GM23338 (cell line): Measurements from ENCODE around the gene LYSMD3. TPM values are rescaled to one million over a fixed set of nuclear protein-coding genes. Genes with fewer than 3 reads are reported as not detected.

ENCODE experiments used
- ATAC-seq: fragments of 200-7000 bp; cut with Tn5 transposase; 3 replicates; pipeline ENCODE4 v1.9.1; 2020
- DNase-seq: peaks from one replicate; pipeline ENCODE4 v3.0.0-alpha.2; 2015; ENCODE audit warnings: low spot score
- H2AFZ ChIP-seq: fragments of 200-600 bp; sonication (generic); 2 replicates; pipeline ENCODE4 v1.8.0; 2016; ENCODE audit warnings: antibody characterized with exemption, mild to moderate bottlenecking, moderate library complexity
- H3F3A ChIP-seq: fragments of 200-600 bp; sonication (generic); replicated peaks from 2 replicates; pipeline ENCODE4 v1.8.0; 2017; ENCODE audit warnings: antibody characterized with exemption, mixed run types, low read depth
- H3K27ac ChIP-seq: fragments of 200-600 bp; sonication (generic); 2 replicates; pipeline ENCODE4 v1.6.1; 2016; ENCODE audit warnings: low read depth
- H3K27me3 ChIP-seq: fragments of 200-600 bp; sonication (generic); 2 replicates; pipeline ENCODE4 v1.8.0; 2016; ENCODE audit warnings: mild to moderate bottlenecking, mixed run types, moderate library complexity; ENCODE audit not compliant: insufficient read depth
- H3K36me3 ChIP-seq: fragments of 200-600 bp; sonication (generic); 2 replicates; pipeline ENCODE4 v1.8.0; 2016; ENCODE audit warnings: mild to moderate bottlenecking; ENCODE audit not compliant: insufficient read depth
- H3K4me1 ChIP-seq: fragments of 200-600 bp; sonication (generic); 2 replicates; pipeline ENCODE4 v1.8.0; 2016; ENCODE audit warnings: mild to moderate bottlenecking, moderate library complexity; ENCODE audit not compliant: insufficient read depth
- H3K4me2 ChIP-seq: fragments of 200-600 bp; sonication (generic); 2 replicates; pipeline ENCODE4 v1.7.1; 2017; ENCODE audit warnings: mixed run types
- H3K4me3 ChIP-seq: fragments of 200-600 bp; sonication (generic); 2 replicates; pipeline ENCODE4 v1.6.1; 2016; ENCODE audit warnings: mixed run types
- H3K79me2 ChIP-seq: fragments of 200-600 bp; sonication (generic); replicated peaks from 2 replicates; pipeline ENCODE4 v1.8.0; 2017; ENCODE audit warnings: mild to moderate bottlenecking; ENCODE audit not compliant: insufficient read depth
- H3K9me2 ChIP-seq: fragments of 200-600 bp; sonication (generic); 2 replicates; pipeline ENCODE4 v1.8.0; 2017; ENCODE audit not compliant: insufficient read depth
- H4K20me1 ChIP-seq: fragments of 200-600 bp; sonication (generic); replicated peaks from 2 replicates; pipeline ENCODE4 v1.8.0; 2017; ENCODE audit warnings: mild to moderate bottlenecking; ENCODE audit not compliant: insufficient read depth
- H3K27ac Mint-ChIP-seq: 2 replicates; pipeline ENCODE4 v1.8.0; 2020; ENCODE audit warnings: inconsistent platforms, mild to moderate bottlenecking, moderate library complexity, mixed read lengths
- H3K27me3 Mint-ChIP-seq: 3 replicates; pipeline ENCODE4 v1.8.0; 2022; ENCODE audit warnings: low read depth, mild to moderate bottlenecking, moderate library complexity, mixed read lengths, inconsistent platforms; ENCODE audit not compliant: insufficient read depth, poor library complexity
- H3K36me3 Mint-ChIP-seq: 3 replicates; pipeline ENCODE4 v1.8.0; 2021; ENCODE audit warnings: low read depth, mild to moderate bottlenecking, inconsistent platforms, moderate library complexity, mixed read lengths
- H3K4me1 Mint-ChIP-seq: 3 replicates; pipeline ENCODE4 v1.8.0; 2020; ENCODE audit warnings: mild to moderate bottlenecking, inconsistent platforms, mixed read lengths
- H3K4me3 Mint-ChIP-seq: 3 replicates; pipeline ENCODE4 v1.8.0; 2021; ENCODE audit warnings: moderate library complexity, mild to moderate bottlenecking, inconsistent platforms, mixed read lengths
- H3K9me3 Mint-ChIP-seq: 3 replicates; pipeline ENCODE4 v1.8.0; 2020; ENCODE audit warnings: moderate library complexity, mild to moderate bottlenecking, inconsistent platforms, mixed read lengths
- CTCF ChIP-seq, 2 experiments: fragments of 200-600 bp in 1 of 2; sonication (generic) in 1 of 2; conservative IDR thresholded peaks; 2 replicates each; pipeline versions ENCODE4 v1.5.1 to v1.6.1; 2016 to 2017; ENCODE audit warnings: antibody characterized with exemption in 2 of 2, low read depth in 2 of 2, mild to moderate bottlenecking in 2 of 2, moderate library complexity in 1 of 2
- ETS1 ChIP-seq: IDR thresholded peaks from 2 replicates; pipeline ENCODE4 v1.6.1; 2016; ENCODE audit warnings: antibody characterized with exemption
- EZH2 ChIP-seq: fragments of 200-600 bp; sonication (generic); IDR thresholded peaks from one replicate; pipeline ENCODE4 v1.8.0; 2017; ENCODE audit warnings: antibody characterized with exemption, mild to moderate bottlenecking, low read depth; ENCODE audit not compliant: unreplicated experiment
- EZH2phosphoT487 ChIP-seq: fragments of 200-600 bp; sonication (generic); IDR thresholded peaks from one replicate; pipeline ENCODE4 v1.8.1; 2018; ENCODE audit warnings: antibody characterized with exemption; ENCODE audit not compliant: unreplicated experiment
- JUNB ChIP-seq: IDR thresholded peaks from one replicate; pipeline ENCODE4 v1.6.1; 2016; ENCODE audit warnings: antibody characterized with exemption; ENCODE audit not compliant: unreplicated experiment
- NANOG ChIP-seq: IDR thresholded peaks from 2 replicates; pipeline ENCODE4 v1.6.1; 2016; ENCODE audit warnings: antibody characterized with exemption, borderline replicate concordance
- POLR2AphosphoS5 ChIP-seq: IDR thresholded peaks from 2 replicates; pipeline ENCODE4 v1.6.1; 2016; ENCODE audit warnings: antibody characterized with exemption, low read depth
- STAT1 ChIP-seq: IDR thresholded peaks from one replicate; pipeline ENCODE4 v1.6.1; 2016; ENCODE audit warnings: antibody characterized with exemption; ENCODE audit not compliant: unreplicated experiment
- ZNF331 ChIP-seq: fragments of 250-450 bp; sonication (Bioruptor Pico); IDR thresholded peaks from 2 replicates; pipeline ENCODE4 v1.5.0; 2020; ENCODE audit warnings: low read depth, mild to moderate bottlenecking, moderate library complexity
- polyA plus RNA-seq: library from polyadenylated mRNA; unstranded; fragments of >200 nt; fragmentation: Nextera tagmentation; extraction: Ambion mirVana; gene quantifications from 2 replicates; pipeline ENCODE4 v1.2.1, GENCODE V29; 2016
- total RNA-seq: library from RNA; depleted of rRNA; stranded (reverse); fragments of >200 nt; shearing (Covaris generic); gene quantifications from 2 replicates; pipeline ENCODE4 v1.2.3, GENCODE V29; 2014

Gene LYSMD3
- total and polyA plus RNA-seq, 2 experiments from 2014 or later: 10.7 to 19.6 TPM

DNA sequence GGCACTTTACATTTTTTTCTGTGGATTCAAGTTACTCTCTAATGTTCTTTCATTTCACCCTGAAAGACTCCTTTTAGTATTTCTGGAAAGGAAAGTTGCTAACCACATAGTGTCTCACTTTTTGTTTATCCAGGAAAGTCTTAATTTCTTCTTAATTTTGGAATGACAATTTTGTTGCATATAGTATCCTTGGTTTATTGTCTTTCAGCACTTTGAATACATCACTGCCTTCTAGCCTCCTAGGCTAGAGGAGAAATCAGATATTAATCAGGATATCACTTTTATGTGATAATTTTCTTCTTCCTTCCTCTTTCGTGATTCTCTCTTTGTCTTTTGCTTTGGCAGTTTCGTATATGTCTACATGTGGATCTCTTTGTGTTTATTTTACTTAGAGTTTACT is 40.6 kb upstream of the LYSMD3 start:
- no peak for ATAC-seq
- no peaks in the 10 kb centered on the region for H3F3A ChIP-seq
- H4K20me1 ChIP-seq: peaks cover 43% of the 10 kb centered on the region
- H3K4me1 ChIP-seq: peaks cover 64% of the 10 kb centered on the region
- H3K4me2 ChIP-seq: 0 out of 2 replicates have a peak overlapping the region, but pooled peaks have one; percentile 17
- peaks cover 100% of the 10 kb centered on the region for H3K79me2 ChIP-seq
- TF ChIP-seq ZNF331 (CRISPR knock-in tag) (no peak), CTCF (conservative IDR thresholded peaks at IDR 0.05; ENCODE audit: low read depth in 2 of 2) (no peak), EZH2 (no peak), ETS1 (no peak), NANOG (no peak), STAT1 (no peak), EZH2phosphoT487 (no peak)
- H2AFZ ChIP-seq: no peak overlapping the region
- peaks cover 40% of the 10 kb centered on the region for H3K4me1 Mint-ChIP-seq
- peaks cover 1% of the 10 kb centered on the region for H3K27me3 Mint-ChIP-seq
- no peaks in the 10 kb centered on the region for H3K36me3 ChIP-seq
- H3K27ac Mint-ChIP-seq: no peak overlapping the region; the same call in 1 of the 2 replicates
- no peaks in the 10 kb centered on the region for H3K27me3 ChIP-seq
- peaks cover 47% of the 10 kb centered on the region for H3K36me3 Mint-ChIP-seq
- H3K4me3 ChIP-seq: no peak overlapping the region
- no peak for DNase-seq
- no peak overlapping the region for H3K4me3 Mint-ChIP-seq
- no peaks in the 10 kb centered on the region for H3K9me2 ChIP-seq
- H3K27ac ChIP-seq: no peak overlapping the region
- H3K9me3 Mint-ChIP-seq: peaks cover 43% of the 10 kb centered on the region

DNA sequence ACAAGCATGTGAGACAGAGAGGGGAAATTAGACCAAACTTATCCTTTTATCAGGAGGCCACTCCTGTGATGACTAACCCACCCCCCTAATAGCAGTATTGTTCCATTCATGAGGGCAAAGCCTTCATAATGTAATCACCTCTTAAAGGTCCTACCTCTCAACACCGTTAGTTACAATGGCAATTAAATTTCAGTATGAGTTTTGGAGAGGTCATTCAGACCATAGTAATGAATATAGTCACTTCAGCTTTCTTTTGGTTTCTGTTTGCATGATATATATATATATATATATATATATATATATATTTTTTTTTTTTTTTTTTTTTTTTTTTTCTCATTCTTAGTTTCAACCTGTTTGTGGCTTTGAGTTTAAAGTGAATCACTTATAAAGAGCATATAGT is 39.7 kb upstream of the LYSMD3 start:
- Histone ChIP-seq H3K9me2 (no peaks in the 10 kb centered on the region), H3K79me2 (peaks cover 97% of the 10 kb centered on the region), H3F3A (no peaks in the 10 kb centered on the region), H3K4me2 (no peak overlapping the region), H3K4me1 (peaks cover 57% of the 10 kb centered on the region), H3K4me3 (no peak overlapping the region), H2AFZ (no peak overlapping the region), H3K27me3 (no peaks in the 10 kb centered on the region), H3K27ac (no peak overlapping the region), H3K36me3 (no peaks in the 10 kb centered on the region), H4K20me1 (peaks cover 38% of the 10 kb centered on the region)
- H3K27ac Mint-ChIP-seq: no peak overlapping the region
- H3K4me3 Mint-ChIP-seq: no peak overlapping the region
- peaks cover 38% of the 10 kb centered on the region for H3K4me1 Mint-ChIP-seq
- H3K9me3 Mint-ChIP-seq: peaks cover 43% of the 10 kb centered on the region
- TF ChIP-seq ETS1: no peak
- TF ChIP-seq POLR2AphosphoS5: no peak
- no peak for TF ChIP-seq JUNB
- no peak for TF ChIP-seq CTCF (conservative IDR thresholded peaks at IDR 0.05; ENCODE audit: low read depth in 2 of 2)
- ATAC-seq (no peak), DNase-seq (no peak)
- no peaks in the 10 kb centered on the region for H3K27me3 Mint-ChIP-seq
- H3K36me3 Mint-ChIP-seq: peaks cover 50% of the 10 kb centered on the region
